Suprapubic skin (tissue), 4 donors: Measurements from ENCODE around the gene RAB6B.

Experiments
- EP300 ChIP-seq: sonication (generic); formaldehyde crosslinking; IDR thresholded peaks from one replicate; pipeline ENCODE4 v1.6.1; 2017; ENCODE audit warnings: antibody characterized with exemption
- POLR2A ChIP-seq, 2 donors: fragments of 450-650 bp; IDR thresholded peaks; one replicate each; pipeline ENCODE4 v1.6.1; 2017; ENCODE audit warnings: antibody characterized with exemption in 2 of 2, mild to moderate bottlenecking in 2 of 2, moderate library complexity in 2 of 2
- POLR2AphosphoS5 ChIP-seq, 3 donors: sonication (generic); formaldehyde crosslinking; IDR thresholded peaks; one replicate each; pipeline ENCODE4 v1.6.1; 2017; ENCODE audit warnings: antibody characterized with exemption in 3 of 3
- TF ChIP-seq, protein P1 (sequence below), 2 donors: fragments of 200-600 bp in 1 of 2; fragments of 450-650 bp in 1 of 2; sonication (generic) in 1 of 2; IDR thresholded peaks; one replicate each; pipeline ENCODE4 v1.5.1; 2016 to 2019; ENCODE audit warnings: antibody characterized with exemption in 2 of 2, mild to moderate bottlenecking in 1 of 2, moderate library complexity in 1 of 2

DNA sequence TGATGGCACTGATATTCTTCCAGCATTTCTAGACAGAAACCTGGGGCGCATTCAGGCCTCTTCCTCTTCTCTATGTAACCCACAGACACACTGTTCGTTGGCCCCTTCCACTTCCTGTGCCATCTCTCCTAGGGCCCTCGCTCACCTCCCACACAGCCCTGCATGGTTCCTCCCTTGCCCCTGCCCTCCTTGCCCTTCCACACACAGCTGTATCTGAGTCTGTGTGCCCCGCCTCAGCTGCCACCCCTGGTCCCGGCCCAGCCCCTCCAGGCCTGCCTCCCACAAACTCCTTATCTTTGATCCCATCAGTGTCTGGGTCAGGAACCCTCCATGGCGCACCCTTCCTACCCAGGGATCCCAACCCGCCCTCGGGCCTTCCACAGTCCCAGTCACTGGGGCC lies 37.9 kb downstream of the RAB6B start:
- TF ChIP-seq, protein P1, sequence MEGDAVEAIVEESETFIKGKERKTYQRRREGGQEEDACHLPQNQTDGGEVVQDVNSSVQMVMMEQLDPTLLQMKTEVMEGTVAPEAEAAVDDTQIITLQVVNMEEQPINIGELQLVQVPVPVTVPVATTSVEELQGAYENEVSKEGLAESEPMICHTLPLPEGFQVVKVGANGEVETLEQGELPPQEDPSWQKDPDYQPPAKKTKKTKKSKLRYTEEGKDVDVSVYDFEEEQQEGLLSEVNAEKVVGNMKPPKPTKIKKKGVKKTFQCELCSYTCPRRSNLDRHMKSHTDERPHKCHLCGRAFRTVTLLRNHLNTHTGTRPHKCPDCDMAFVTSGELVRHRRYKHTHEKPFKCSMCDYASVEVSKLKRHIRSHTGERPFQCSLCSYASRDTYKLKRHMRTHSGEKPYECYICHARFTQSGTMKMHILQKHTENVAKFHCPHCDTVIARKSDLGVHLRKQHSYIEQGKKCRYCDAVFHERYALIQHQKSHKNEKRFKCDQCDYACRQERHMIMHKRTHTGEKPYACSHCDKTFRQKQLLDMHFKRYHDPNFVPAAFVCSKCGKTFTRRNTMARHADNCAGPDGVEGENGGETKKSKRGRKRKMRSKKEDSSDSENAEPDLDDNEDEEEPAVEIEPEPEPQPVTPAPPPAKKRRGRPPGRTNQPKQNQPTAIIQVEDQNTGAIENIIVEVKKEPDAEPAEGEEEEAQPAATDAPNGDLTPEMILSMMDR (IDR thresholded peaks at IDR 0.05): no peak
- TF ChIP-seq POLR2AphosphoS5 (IDR thresholded peaks at IDR 0.05) (no peak), POLR2A (IDR thresholded peaks at IDR 0.05) (no peak), EP300 (no peak)
